ENCODE measurements around the gene SIRT4. TPM values are rescaled to one million over a fixed set of nuclear protein-coding genes. Genes with fewer than 3 reads are reported as not detected.
A peak's percentile ranks its signal among the peaks of the same experiment; 100 is the strongest.
"Not testable (repeated sequence)": the region's sequence is repeated elsewhere in the genome, so short reads cannot be mapped to it uniquely, and the experiment has no call there.

Gene SIRT4
- 1 to 10 TPM in 5 of 6 experiments, under 1 TPM in 1; 0.56 to 4.1 (median 3.0) TPM for total RNA-seq
- long read RNA-seq, partial matches to known transcripts: 0 of 1 reads
- long read RNA-seq, other reads (novel, unspliced or antisense): 0 of 1 reads

- Histone ChIP-seq H3K36me3 (no peaks in the 10 kb centered on the region), H3K27me3 (no peaks in the 10 kb centered on the region), H3K9me3 (no peaks in the 10 kb centered on the region), H3K27ac (peak within 1 kb of the TSS; percentile 51 to 73 (median 68)), H3K4me3 (peak within 1 kb of the TSS; percentile 64 to 70 (median 65)), H3K4me1 (peaks cover 0 to 5% (median 0%) of the 10 kb centered on the region in 4 donors)
- 0% methylated on average over 25 of the region's 31 CpGs for WGBS (ENCODE audit: insufficient coverage, low coverage, low lambda C conversion rate, missing lambda C conversion rate)
- ATAC-seq: peak; percentile 97 to 99 (median 98)
- TF ChIP-seq POLR2A (IDR thresholded peaks at IDR 0.05) (no peak), CTCF (IDR thresholded peaks at IDR 0.05) (peak; percentile 53 to 89 (median 84))
- peak; percentile 86 to 91 (median 87) for DNase-seq
- intact Hi-C loops (cut with DNase I): no loop called here
These were observed at the start of gene SIRT4 for GRCh38 chr12:120301962-120302815. SIRT4 (plus strand) TSS chr12:120302321; CDS start chr12:120303562, 1,241 bp downstream.

GRCh38 chr12:120253313-120253712 lies 48.8 kb upstream of the SIRT4 start:
- WGBS (ENCODE audit: insufficient coverage, low coverage, low lambda C conversion rate, missing lambda C conversion rate): 56% methylated on average over 6 of the region's 6 CpGs
- H3K36me3 ChIP-seq; H3K27ac ChIP-seq; H3K27me3 ChIP-seq; H3K9me3 ChIP-seq; intact Hi-C loops (cut with DNase I); DNase-seq; H3K4me1 ChIP-seq; H3K4me3 ChIP-seq: not testable (repeated sequence)
- peak in 1 of 4 donors; percentile 17 for ATAC-seq

- Histone ChIP-seq H3K27me3 (no peaks in the 10 kb centered on the region), H3K4me3 (no peak overlapping the region), H3K9me3 (no peaks in the 10 kb centered on the region), H3K27ac (peak overlapping the region in 2 of 3 donors; percentile 18 to 57), H3K36me3 (no peaks in the 10 kb centered on the region), H3K4me1 (no peaks in the 10 kb centered on the region)
- no peak for DNase-seq
- intact Hi-C loops (cut with DNase I): no loop called here
- 72% methylated on average over 7 of the region's 7 CpGs for WGBS (ENCODE audit: insufficient coverage, low coverage, low lambda C conversion rate, missing lambda C conversion rate)
- ATAC-seq: peak; percentile 34 to 55 (median 46)
- TF ChIP-seq CTCF (IDR thresholded peaks at IDR 0.05) (peak in 1 of 4 donors; percentile 10), POLR2A (IDR thresholded peaks at IDR 0.05) (no peak)
These were observed 47.3 kb upstream of the SIRT4 start for GRCh38 chr12:120254809-120255208.

- Histone ChIP-seq H3K27ac (peak overlapping the region; percentile 42 to 66 (median 50)), H3K9me3 (no peaks in the 10 kb centered on the region), H3K4me3 (no peak overlapping the region), H3K4me1 (peaks cover 0 to under 1% (median 0%) of the 10 kb centered on the region in 4 donors), H3K27me3 (no peaks in the 10 kb centered on the region), H3K36me3 (no peaks in the 10 kb centered on the region)
- intact Hi-C loops (cut with DNase I): no loop called here
- DNase-seq (no peak), ATAC-seq (peak; percentile 34 to 68 (median 56))
- TF ChIP-seq CTCF (IDR thresholded peaks at IDR 0.05) (no peak), POLR2A (IDR thresholded peaks at IDR 0.05) (no peak)
- 56% methylated on average over 7 of the region's 9 CpGs for WGBS (ENCODE audit: insufficient coverage, low coverage, low lambda C conversion rate, missing lambda C conversion rate)
These were observed 44.9 kb upstream of the SIRT4 start for GRCh38 chr12:120257041-120257821.
